Measurements from ENCODE around the gene FGD1. TPM values are rescaled to one million over a fixed set of nuclear protein-coding genes. Genes with fewer than 3 reads are reported as not detected.
"Not testable (repeated sequence)": the region's sequence is repeated elsewhere in the genome, so short reads cannot be mapped to it uniquely, and the experiment has no call there.

The FGD1 gene
- total RNA-seq (18.7 and 28.8 TPM in 2 replicates), polyA plus RNA-seq (29.9 and 30.0 TPM in 2 replicates)

- DNase-seq (ENCODE audit: low read depth in 1 of 2, low spot score in 1 of 2): peak; percentile 71 to 74
- Histone ChIP-seq H3K36me3 (no peaks in the 10 kb centered on the region), H3K9me3 (ENCODE audit: low read depth) (no peaks in the 10 kb centered on the region), H3K4me1 (ENCODE audit: low read depth) (peaks cover 6% of the 10 kb centered on the region), H3K27me3 (no peaks in the 10 kb centered on the region), H3K27ac (peak within 1 kb of the TSS; percentile 86), H3K4me3 (peak within 1 kb of the TSS; percentile 76)
- TF ChIP-seq, protein P1, sequence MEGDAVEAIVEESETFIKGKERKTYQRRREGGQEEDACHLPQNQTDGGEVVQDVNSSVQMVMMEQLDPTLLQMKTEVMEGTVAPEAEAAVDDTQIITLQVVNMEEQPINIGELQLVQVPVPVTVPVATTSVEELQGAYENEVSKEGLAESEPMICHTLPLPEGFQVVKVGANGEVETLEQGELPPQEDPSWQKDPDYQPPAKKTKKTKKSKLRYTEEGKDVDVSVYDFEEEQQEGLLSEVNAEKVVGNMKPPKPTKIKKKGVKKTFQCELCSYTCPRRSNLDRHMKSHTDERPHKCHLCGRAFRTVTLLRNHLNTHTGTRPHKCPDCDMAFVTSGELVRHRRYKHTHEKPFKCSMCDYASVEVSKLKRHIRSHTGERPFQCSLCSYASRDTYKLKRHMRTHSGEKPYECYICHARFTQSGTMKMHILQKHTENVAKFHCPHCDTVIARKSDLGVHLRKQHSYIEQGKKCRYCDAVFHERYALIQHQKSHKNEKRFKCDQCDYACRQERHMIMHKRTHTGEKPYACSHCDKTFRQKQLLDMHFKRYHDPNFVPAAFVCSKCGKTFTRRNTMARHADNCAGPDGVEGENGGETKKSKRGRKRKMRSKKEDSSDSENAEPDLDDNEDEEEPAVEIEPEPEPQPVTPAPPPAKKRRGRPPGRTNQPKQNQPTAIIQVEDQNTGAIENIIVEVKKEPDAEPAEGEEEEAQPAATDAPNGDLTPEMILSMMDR (IDR thresholded peaks at IDR 0.05; ENCODE audit: low read depth, low read length): no peak
These were observed at the start of gene FGD1 for GRCh38 chrX:54495814-54496516. Gene FGD1 (minus strand): TSS chrX:54496234. CDS start chrX:54495432, 802 bp downstream.

DNA sequence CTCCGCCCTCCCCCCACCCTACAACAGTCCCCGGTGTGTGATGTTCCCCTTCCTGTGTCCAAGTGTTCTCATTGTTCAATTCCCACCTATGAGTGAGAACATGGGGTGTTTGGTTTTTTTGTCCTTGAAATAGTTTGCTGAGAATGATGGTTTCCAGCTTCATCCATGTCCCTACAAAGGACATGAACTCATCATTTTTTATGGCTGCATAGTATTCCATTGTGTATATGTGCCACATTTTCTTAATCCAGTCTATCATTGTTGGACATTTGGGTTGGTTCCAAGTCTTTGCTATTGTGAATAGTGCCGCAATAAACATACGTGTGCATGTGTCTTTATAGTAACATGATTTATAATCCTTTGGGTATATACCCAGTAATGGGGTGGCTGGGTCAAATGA is 46.2 kb upstream of the FGD1 start:
- H3K27ac ChIP-seq; H3K4me3 ChIP-seq; H3K4me1 ChIP-seq (ENCODE audit: low read depth); H3K27me3 ChIP-seq; H3K9me3 ChIP-seq (ENCODE audit: low read depth); DNase-seq (ENCODE audit: low read depth in 1 of 2, low spot score in 1 of 2); H3K36me3 ChIP-seq: not testable (repeated sequence)

DNA sequence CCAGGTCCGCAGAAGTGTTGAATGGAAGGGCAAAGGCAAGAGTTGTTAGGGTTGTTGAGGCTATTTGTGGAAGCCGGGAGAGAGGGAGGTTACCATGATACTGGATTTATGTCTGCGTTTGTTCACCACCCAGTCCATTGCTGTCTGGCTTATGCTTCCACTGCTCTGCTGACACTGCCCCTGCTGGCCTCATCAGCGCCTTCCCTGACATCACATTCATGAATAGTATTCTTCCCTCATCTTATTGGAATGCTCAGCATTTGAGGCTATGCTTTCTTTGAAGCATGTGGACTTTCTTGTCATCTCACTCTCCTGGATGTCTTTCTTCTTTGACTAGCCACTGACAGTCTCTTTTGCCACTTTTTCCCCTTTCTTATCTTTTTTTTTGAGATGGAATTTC is 44.3 kb upstream of the FGD1 start:
- no peaks in the 10 kb centered on the region for H3K27me3 ChIP-seq
- no peak overlapping the region for H3K4me3 ChIP-seq
- no peaks in the 10 kb centered on the region for H3K9me3 ChIP-seq (ENCODE audit: low read depth)
- H3K4me1 ChIP-seq (ENCODE audit: low read depth): no peaks in the 10 kb centered on the region
- H3K27ac ChIP-seq: no peak overlapping the region
- DNase-seq (ENCODE audit: low read depth in 1 of 2, low spot score in 1 of 2): peak in 1 of 2 donors; percentile 53
- TF ChIP-seq, protein P1 (IDR thresholded peaks at IDR 0.05; ENCODE audit: low read depth, low read length): peak; percentile 8
- H3K36me3 ChIP-seq: peaks cover 5% of the 10 kb centered on the region

- no peak for DNase-seq (ENCODE audit: low read depth in 1 of 2, low spot score in 1 of 2)
- TF ChIP-seq, protein P1 (IDR thresholded peaks at IDR 0.05; ENCODE audit: low read depth, low read length): no peak
- Histone ChIP-seq H3K4me3 (no peak overlapping the region), H3K9me3 (ENCODE audit: low read depth) (no peaks in the 10 kb centered on the region), H3K27ac (no peak overlapping the region), H3K36me3 (no peaks in the 10 kb centered on the region), H3K27me3 (no peaks in the 10 kb centered on the region), H3K4me1 (ENCODE audit: low read depth) (no peaks in the 10 kb centered on the region)
These were observed 38.2 kb upstream of the FGD1 start for GRCh38 chrX:54534271-54534670.

DNA sequence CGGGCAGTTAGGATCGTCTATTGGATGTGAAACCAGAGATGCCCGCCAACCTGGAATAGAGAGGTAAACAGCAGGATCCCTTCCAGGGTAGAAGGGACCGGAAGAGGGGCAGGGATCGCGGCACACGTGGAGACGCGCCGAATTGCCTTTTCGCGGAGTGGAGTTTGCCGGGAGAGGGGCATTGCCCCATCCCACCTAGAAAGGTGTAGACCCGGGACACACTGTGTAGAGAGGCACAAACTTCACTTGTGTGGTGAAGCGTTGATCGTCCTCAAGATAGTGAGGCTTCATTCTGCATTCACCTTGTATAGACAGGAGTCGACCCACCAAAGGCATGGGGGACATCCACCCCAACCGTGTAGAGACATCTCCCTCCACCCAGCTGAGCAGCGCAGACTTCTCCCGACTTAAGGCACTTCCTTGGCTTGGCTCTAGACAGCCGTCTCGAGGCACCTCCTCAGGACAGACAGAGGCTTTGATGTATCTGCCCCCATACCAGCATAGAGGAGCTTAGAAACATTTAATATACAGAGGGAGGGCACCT is 34.4 kb upstream of the FGD1 start:
- H3K4me3 ChIP-seq: peak overlapping the region; percentile 76
- no peaks in the 10 kb centered on the region for H3K36me3 ChIP-seq
- no peaks in the 10 kb centered on the region for H3K4me1 ChIP-seq (ENCODE audit: low read depth)
- no peaks in the 10 kb centered on the region for H3K9me3 ChIP-seq (ENCODE audit: low read depth)
- H3K27ac ChIP-seq: peak overlapping the region; percentile 81
- H3K27me3 ChIP-seq: no peaks in the 10 kb centered on the region
- DNase-seq (ENCODE audit: low read depth in 1 of 2, low spot score in 1 of 2): no peak
- TF ChIP-seq, protein P1 (IDR thresholded peaks at IDR 0.05; ENCODE audit: low read depth, low read length): no peak
